ENCODE measurements around the gene PTCH1. TPM values are rescaled to one million over a fixed set of nuclear protein-coding genes. Genes with fewer than 3 reads are reported as not detected.

The PTCH1 gene
- total RNA-seq, 1 experiment from 2014 or later: 33.4 TPM

DNA sequence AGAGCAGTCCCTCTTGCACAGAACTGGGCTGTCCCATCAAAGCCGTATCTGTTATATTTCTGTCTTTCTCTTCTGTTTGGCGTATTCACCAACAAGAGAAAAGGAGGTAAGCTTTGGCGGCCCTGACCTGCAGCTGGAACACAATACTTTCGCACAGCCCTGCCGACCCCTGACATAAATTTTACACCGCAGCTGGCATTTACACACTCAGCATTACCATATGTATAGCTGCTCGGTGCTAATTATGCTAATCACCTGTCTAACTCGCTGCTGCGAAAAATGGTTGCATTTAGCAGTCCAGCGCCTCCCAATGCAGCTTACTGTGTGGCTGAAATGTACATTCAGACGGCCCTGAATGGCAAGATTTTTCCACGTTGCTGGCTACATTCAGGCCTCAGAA lies 20.8 kb downstream of the PTCH1 start:
- POLR2A ChIA-PET (ENCODE audit: unreplicated experiment): no interaction called here
- Histone ChIP-seq H3K36me3 (ENCODE audit: low read depth) (no peaks in the 10 kb centered on the region), H4K20me1 (ENCODE audit: insufficient read depth) (no peaks in the 10 kb centered on the region), H3K9me2 (ENCODE audit: insufficient read depth) (no peaks in the 10 kb centered on the region), H3K27me3 (ENCODE audit: insufficient read depth, low read depth) (no peaks in the 10 kb centered on the region), H3F3A (ENCODE audit: insufficient read depth, low read depth) (no peaks in the 10 kb centered on the region), H3K27ac (no peak overlapping the region), H3K4me2 (no peak overlapping the region), H3K4me3 (no peak overlapping the region), H3K9me3 (ENCODE audit: insufficient read depth, low read depth) (no peaks in the 10 kb centered on the region), H3K4me1 (replicated peaks; ENCODE audit: insufficient read depth) (peaks cover 15% of the 10 kb centered on the region), H2AFZ (no peak overlapping the region), H3K79me2 (ENCODE audit: low read depth) (peaks cover 7% of the 10 kb centered on the region; the same call in 1 of the 2 replicates)
- TF ChIP-seq CTCF (conservative IDR thresholded peaks at IDR 0.05) (no peak), EZH2 (IDR thresholded peaks at IDR 0.05; ENCODE audit: low read depth) (no peak)
- intact Hi-C loops (cut with micrococcal nuclease; ENCODE audit: unreplicated experiment): no loop called here
- DNase-seq: no peak
- CTCF ChIA-PET: no interaction called here
- no TSS peak for BruUV-seq (replicated peaks)

DNA sequence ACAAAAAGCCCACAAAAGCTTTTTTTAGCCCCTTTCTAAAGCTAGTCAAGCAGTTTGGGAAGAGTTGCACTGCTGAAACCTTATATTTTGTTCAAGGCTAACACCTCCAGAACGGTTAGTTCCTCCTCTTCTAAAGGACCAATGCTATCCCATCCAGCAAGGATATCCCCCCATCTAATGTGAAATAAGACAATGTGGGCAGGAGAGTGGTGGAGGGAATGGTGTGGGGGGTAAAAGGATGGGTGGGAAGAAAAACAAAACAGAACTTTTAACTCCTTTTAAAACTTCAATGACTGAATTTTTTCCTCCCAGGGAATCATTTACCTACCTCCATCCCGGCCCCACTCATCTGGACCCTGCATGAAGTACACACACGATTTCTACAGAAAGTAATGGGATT lies 21.2 kb downstream of the PTCH1 start:
- no peak overlapping the region for H3K4me2 ChIP-seq
- no peaks in the 10 kb centered on the region for H3K27me3 ChIP-seq (ENCODE audit: insufficient read depth, low read depth)
- H3K4me1 ChIP-seq (replicated peaks; ENCODE audit: insufficient read depth): peaks cover 13% of the 10 kb centered on the region
- CTCF ChIA-PET: no interaction called here
- H3K36me3 ChIP-seq (ENCODE audit: low read depth): no peaks in the 10 kb centered on the region
- no peak overlapping the region for H3K4me3 ChIP-seq
- no TSS peak for BruUV-seq (replicated peaks)
- POLR2A ChIA-PET (ENCODE audit: unreplicated experiment): no interaction called here
- peaks cover 7% of the 10 kb centered on the region; the same call in 1 of the 2 replicates for H3K79me2 ChIP-seq (ENCODE audit: low read depth)
- intact Hi-C loops (cut with micrococcal nuclease; ENCODE audit: unreplicated experiment): no loop called here
- no peaks in the 10 kb centered on the region for H4K20me1 ChIP-seq (ENCODE audit: insufficient read depth)
- H3K9me3 ChIP-seq (ENCODE audit: insufficient read depth, low read depth): no peaks in the 10 kb centered on the region
- no peak overlapping the region for H2AFZ ChIP-seq
- H3F3A ChIP-seq (ENCODE audit: insufficient read depth, low read depth): no peaks in the 10 kb centered on the region
- DNase-seq: no peak
- no peak overlapping the region for H3K27ac ChIP-seq
- no peaks in the 10 kb centered on the region for H3K9me2 ChIP-seq (ENCODE audit: insufficient read depth)
- no peak for TF ChIP-seq EZH2 (IDR thresholded peaks at IDR 0.05; ENCODE audit: low read depth)
- no peak for TF ChIP-seq CTCF (conservative IDR thresholded peaks at IDR 0.05)

DNA sequence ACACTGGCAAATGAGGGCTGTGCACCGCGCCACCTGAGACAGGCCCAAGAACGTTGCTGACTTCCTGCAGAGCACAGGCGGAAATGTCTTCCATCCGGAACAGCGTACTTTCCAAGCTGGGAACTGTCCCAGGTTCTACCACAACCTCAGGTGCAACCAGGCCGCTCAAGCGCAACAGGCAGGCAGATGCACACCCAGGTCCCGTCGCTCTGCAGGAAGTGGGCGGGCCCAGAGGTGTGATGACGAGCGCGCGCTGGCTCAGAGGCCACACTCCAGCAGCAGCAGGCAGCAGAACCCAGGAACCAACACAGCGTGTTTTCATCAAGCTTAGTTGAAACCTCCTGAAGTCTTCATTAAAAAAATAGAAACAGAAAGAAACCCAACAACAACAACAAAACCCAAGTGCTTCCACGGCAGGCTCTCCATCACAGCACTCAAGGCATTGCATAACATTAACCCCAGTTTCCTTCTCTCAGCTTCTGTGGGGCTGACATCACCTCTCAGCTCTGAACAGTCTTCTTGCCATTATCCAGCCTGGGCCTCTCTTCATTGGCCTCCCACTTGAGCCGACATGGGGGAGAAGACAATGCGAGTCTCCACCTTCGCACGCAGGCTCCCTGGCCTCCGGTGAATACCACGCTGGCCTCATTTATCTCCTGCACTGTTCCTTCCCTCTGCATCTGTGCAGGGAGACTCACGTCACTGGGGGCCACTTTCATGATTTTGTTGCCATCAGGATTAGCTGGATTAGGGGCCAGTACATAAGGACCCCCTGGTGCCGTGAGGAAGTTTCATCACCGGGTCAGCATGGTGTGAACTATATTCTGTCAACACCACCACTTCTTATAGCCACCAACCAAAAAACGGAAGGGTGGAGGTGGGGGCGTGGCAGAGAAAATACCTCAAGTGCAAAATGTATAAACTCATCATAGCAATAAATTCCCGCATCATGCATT lies 22.1 kb downstream of the PTCH1 start:
- CTCF ChIA-PET: no interaction called here
- intact Hi-C loops (cut with micrococcal nuclease; ENCODE audit: unreplicated experiment): no loop called here

More for the DNA sequence above, 22.1 kb downstream of the PTCH1 start:
- no peak for TF ChIP-seq EZH2 (IDR thresholded peaks at IDR 0.05; ENCODE audit: low read depth)
- no peak for TF ChIP-seq CTCF (conservative IDR thresholded peaks at IDR 0.05)
- Histone ChIP-seq H4K20me1 (ENCODE audit: insufficient read depth) (no peaks in the 10 kb centered on the region), H3K27ac (no peak overlapping the region), H3K36me3 (ENCODE audit: low read depth) (no peaks in the 10 kb centered on the region), H3K27me3 (ENCODE audit: insufficient read depth, low read depth) (no peaks in the 10 kb centered on the region), H3K9me2 (ENCODE audit: insufficient read depth) (no peaks in the 10 kb centered on the region), H3K79me2 (ENCODE audit: low read depth) (peaks cover 7% of the 10 kb centered on the region; the same call in 1 of the 2 replicates), H3F3A (ENCODE audit: insufficient read depth, low read depth) (no peaks in the 10 kb centered on the region), H3K9me3 (ENCODE audit: insufficient read depth, low read depth) (no peaks in the 10 kb centered on the region), H3K4me3 (no peak overlapping the region), H2AFZ (no peak overlapping the region), H3K4me2 (no peak overlapping the region), H3K4me1 (replicated peaks; ENCODE audit: insufficient read depth) (peaks cover 4% of the 10 kb centered on the region)
- no peak for DNase-seq
- POLR2A ChIA-PET (ENCODE audit: unreplicated experiment): no interaction called here
- BruUV-seq (replicated peaks): no TSS peak

Measured in PC-9 (cell line).